8988T (cell line): ENCODE data around the gene RIMBP2.

ENCODE experiments used
- DNase-seq: peaks from one replicate; pipeline ENCODE4 v3.0.0; 2011

Gene RIMBP2

DNA sequence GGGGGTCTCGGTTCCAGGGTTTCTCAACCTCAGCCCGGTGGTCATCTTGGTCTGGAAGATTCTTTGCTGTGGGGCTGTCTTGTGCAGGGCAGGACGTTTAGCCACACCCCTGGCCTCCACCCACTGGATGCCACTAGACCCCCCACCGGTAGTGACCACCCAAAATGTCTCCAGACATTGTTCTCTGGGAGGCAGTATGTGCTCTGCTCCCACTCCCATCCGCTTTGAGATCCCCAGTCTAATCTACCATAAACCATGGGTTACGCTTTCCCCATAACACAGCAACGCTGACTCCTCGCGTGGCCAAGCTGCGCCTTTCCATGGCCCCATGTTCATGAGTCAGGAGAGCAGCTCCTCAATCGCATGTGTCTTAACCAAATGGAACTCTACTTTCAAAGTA is 155.8 kb downstream of the RIMBP2 start:
- DNase-seq: no peak

DNA sequence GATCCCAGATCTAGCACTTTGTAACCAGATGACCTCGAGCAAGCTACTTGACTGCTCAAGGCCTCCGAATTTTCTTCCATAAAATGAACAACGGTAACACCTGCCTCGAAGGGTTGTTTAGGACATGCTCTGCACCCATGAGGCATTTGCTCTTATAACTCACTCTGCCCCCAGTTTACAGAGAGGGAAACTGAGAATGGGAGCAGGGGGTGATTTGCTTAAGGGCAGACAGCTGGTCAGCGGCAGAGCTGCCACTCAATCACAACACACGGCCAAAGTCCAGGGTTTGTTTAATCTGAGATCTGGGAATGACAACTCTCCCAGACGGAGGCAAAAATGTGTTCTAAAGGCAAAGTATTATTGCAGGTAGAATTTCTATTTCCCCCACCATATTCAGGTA is 156.3 kb downstream of the RIMBP2 start:
- no peak for DNase-seq

DNA sequence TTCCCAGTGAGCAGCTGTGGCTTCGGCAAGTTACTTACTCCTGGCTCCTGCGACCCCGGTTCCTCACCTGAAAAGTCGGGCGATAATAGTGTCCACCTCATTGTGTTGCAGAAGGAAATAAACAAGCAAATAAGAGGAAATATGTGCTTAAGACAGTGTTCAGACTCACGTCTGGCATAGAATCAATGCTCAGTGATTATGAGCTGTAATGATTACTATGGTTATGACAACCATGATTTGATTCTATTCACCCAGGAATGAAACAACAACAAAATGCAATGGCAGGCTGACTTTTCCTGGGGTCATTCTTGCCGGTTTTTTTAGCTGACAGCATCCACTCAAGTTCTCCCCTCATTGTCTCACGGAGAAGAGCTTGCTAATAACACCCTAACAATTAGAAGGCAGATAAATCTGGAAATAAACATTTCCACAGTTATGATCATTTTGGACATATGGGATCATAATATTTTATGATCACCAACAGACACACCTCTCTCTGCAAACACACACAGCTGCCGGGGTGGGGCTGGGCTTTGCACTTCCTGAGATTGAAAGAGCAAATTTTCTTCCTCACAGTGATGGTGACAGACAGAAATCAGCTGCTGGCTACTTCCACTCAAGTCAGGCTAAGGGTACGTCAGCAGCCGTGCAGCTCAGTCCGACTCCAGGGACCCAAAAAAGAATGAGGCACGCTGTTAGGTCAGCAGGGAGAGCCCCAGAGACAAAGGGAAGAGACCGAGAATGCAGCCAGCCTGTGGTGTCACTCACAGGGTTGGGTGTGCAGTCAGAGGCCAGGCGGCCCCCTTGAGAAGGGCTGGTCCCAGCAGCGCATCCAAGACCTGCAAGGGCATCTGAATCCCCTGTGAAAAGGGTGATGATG is 158.0 kb downstream of the RIMBP2 start:
- DNase-seq: no peak

DNA sequence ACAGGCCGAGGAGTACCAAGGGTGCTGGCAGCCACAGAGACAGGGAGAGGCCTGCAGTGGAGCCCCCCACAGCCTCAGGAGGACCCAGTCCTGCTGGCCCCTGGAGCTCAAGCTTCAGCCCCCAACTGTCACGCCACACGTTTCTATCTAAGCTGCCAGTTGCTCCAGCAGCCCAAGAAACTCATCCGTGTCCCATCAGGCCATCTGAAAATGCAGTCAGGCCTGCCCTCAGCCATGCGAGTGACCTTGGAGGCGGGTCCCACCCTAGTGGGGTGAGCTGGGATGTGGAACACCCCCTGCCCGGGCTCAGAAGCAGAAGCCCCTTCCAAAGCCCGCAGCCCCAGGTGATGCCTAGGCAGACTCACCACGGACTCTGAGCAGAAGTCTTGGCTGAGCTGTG is 158.9 kb downstream of the RIMBP2 start:
- no peak for DNase-seq

DNA sequence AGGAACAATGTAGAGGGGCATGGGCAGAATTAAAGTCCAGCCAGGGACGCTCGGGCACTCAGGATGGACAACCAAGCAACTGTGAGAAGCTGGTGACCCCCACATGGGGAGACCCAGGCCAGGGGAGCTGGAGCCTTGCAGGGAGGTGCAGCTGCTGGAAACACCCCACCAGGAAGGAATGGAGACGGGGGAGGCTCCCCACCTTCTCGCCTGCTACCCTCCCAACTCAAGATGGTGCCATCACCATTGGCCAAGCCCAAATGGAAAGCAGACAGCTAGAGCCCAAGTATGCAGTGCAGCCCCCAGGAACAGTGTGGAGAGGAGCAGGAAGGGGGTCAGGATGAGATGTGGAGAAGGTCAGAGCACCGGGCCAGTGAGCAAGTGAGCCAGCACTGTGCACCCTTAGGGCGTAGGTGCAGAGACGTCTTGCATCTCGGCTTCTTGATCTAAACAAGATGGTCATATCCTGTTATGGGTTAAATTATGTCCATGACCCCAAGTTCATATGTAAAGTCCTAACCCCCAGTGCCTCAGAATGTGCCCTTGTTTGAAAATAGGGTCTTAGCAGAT is 159.5 kb downstream of the RIMBP2 start:
- DNase-seq: no peak

DNA sequence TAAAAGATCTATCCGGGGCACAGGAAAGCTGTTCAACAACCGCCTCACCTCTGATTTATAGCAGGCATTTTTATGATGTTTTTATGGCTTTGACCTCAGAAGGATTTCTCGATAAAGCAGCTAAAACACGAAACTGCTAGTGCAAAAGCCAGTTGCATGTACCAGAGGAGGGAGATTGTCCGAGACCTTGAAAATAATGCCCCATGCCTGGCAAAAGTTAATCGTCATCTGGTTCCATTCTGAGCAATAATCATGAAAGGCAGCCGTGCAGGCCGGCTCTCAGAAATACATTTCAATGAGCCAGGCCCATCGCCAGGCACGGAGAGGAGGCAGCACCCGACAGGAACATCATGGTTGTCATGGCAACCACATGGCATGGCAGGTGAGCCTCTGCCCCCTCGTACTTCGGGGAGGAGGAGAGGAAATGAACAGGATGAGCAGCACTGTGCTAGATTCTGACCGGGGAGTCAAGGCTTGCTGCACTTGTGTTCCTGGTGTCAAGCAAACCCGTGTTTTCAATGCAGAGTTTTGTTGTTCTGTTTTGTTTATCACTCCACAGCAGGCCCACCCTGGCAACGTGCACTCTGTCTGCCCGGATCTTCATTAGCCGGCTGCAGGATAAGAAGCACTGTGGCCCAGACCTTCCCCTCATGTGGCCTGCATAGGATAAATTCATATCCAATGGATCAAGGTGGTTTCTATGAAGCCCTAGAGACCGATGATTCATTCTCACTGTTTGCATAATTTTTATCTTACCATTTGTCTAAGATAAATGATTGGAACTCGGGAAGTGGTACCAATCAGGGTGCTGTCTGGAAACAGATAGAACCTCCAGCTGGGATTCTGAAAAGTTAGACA is 160.2 kb downstream of the RIMBP2 start:
- DNase-seq: no peak

DNA sequence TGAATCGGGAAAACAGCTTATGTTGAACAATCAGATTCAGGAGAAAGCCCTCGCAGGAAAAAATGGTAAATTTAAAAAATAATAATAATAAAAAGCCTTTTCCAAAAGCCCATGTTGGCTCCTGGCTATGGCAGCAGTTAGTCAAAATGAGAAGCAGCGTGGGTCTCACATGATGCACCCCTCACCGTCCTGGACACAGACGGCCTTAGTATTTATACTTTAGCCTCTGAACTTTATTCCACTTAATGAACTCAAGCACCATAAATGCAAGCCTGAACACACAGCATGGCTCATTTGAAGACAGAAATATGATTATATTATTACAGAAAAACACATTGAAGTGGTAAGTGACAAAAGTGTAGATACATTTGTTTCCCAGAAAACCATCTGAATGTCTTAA is 160.9 kb downstream of the RIMBP2 start:
- no peak for DNase-seq

DNA sequence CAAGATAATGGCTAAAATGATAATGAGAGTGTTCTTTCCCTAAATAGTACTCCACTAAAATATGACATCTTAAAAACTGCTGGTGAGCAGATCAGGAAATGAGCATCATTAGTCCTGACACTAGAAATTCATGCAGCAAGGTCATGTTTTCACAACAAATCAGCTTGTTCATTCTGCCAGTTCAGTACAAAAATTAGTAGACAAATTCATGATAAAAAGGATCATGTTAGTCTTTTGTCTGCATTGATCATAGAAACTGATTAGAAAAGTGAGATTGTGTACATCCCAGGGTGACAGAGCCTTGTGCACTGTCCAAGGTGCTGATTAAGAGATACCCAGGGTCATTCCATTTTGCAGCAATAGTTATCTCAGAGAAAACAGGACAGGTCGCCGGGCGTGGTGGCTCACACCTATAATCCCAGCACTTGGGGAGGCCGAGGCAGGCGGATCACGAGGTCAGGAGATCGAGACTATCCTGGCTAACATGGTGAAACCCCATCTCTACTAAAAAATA is 163.6 kb downstream of the RIMBP2 start:
- no peak for DNase-seq

DNA sequence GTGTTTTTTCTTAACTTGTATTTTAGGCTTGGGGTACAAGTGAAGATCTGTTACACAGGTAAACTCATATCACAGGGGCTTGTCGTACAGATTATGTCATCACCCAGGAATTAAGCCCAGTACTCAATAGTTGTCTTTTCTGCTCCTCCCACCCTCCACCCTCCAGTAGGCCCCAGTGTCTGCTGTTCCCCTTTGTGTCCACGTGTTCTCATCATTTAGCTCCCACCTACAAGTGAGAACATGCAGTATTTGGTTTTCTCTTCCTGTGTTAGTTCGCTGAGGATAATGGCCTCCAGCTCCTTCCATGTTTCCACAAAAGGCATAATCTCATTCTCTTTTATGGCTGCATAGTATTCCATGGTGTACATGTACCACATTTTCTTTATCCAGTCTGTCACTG is 166.7 kb downstream of the RIMBP2 start:
- DNase-seq: no peak

DNA sequence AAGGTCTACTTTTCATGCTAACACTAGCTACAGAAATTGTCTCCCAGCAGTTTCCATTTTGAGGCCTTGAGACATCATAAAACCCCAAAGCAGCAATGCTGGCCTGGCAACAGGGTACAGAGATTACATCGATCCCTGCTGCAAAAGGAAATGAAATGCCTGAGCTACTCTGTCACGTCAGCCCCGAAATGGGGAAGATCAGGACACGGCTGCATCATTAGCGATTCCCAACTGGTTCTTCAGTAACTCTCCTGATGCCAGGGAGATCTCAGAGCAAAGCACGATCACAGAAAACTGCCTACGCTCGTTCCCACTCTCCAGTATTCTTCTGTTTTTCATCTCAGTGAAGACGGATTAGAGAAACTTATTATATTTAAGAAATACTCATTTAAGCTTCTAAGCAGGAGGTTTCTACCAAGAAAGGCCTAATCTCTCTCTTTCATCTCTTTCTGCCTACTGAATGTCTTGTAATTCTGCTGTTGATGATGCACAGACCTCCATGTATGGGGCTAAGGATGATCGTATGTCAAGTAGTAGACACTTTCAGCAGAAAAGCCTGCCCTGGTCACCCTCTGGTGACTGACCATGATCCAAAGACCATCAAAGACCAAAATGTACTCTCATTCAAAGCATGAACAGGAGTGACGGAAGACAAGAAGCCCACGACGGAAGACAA is 168.5 kb downstream of the RIMBP2 start:
- no peak for DNase-seq

DNA sequence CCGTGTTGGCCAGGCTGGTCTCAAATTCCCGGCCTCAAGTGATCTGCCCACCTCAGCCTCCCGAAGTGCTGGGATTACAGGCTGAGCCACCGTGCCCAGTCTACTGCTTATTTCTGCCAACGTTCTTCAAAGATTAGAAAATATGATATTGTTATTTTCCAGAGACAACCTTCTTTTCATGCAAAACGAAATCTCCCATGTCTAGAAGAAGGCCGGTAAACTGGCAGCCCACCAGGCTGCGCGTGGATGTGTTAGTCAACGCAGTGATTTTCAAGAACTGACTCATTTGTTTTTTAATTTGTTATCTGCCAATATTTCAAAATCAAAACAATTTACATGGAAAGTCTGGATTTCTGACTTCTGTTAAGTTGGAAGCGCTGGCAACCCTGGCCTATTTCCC is 169.6 kb downstream of the RIMBP2 start:
- DNase-seq: no peak

DNA sequence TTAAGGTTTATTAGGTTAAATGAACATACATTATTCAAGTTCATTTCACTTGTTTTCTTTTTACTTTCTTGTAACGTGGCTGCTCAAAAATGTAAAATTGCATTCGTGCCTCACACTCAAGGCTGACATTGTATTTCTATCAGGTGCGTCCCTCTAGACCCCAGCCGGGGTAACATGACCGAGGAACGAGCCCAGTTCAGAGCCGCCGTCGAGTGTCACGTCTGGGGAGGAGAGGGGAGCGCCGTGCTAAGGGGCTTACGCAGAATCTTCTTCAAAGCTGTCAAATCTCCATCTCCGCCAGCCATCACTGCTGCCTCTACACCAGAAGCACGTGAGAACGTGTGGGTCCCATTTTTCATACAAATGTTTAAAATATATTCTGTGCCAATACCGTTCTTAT is 170.6 kb downstream of the RIMBP2 start:
- no peak for DNase-seq

DNA sequence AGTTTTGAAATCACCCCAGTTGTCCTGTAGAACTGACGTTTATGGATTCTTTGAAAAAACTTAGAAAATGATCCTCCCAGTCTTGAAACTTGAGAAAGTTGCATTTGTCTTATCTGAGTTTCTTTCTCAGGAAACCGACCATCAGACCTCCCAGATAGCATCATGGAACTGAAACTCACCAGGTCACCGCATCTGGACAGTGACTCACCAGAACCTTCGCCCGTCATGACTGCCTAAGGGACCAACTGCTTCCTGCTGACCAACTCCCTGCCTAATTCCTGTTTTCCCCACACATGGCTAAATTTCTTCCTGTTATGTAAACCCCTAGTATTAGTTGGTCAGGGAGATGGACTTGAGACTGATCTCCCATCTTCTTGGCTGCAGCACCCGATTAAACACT is 175.7 kb downstream of the RIMBP2 start:
- no peak for DNase-seq

DNA sequence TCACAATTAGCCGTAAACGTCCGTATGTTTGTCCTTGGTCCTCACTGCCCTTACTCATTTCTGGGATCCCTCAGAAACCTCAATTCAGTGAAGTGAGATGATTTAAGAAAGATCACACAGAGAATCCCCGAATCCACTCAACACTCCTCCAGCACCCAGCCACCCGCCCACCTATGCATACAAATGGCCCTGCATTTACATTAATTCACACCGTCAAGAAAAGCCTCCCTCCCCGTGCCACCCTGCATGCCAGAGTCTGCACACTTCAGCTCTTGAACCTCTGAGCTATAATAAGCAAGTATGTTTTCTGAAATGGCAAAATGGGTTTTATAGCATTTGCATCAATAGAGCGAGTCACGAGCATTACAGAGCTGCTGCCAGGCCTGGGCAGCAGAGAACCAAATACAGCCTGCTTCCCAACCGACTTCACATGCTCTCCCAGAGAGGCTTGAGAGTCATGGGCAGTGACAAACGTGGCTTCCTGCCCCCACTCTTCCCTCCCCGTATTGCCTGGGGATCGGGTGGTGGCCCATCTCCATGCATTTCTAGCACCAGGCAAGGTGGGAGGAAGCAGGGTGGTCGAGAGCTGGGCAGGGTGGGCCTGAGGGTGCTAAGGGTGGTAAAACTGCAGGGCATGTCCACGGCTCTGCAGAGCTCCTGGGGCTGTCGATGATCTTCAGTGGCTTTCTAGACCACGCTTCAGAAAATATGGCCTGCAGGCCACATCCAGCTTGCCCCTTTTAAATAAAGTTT is 177.6 kb downstream of the RIMBP2 start:
- no peak for DNase-seq

DNA sequence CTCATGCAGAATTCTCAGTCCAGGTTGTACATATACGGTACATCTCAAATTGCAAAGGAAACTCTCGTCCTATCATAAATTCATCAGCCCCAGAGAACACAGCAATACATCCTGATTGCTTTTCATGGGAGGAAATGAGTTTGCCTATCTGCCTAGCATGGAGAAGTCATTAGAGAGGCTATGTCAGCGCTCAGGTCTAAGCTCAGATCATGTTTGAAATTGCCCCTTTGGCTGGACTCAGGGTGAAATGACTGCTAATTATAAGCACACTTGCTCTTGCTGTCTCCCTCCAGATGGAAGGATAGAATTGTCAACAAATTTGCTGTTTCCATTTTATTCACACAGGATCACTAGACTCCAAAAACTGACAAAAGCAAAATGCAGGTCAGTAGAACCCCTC is 178.4 kb downstream of the RIMBP2 start:
- DNase-seq: no peak

DNA sequence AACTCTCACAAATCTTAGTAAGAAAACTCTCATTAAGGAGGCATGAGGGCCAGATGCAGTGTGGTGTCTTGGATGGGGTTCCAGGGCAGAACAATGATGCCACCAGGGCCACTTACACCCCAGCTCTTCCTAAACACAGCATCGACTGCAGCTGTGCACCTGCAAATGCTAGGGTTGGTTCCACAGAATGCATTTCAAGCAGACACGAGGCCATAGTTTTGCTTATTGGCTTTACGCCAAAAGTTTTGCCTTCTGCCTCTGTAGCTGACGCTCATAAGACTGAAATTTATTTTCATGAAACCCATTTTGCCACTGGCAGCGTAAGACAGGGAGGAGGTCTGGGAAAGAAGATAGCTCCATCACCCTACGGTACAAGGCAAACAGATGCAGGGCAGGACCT is 179.0 kb downstream of the RIMBP2 start:
- DNase-seq: no peak

DNA sequence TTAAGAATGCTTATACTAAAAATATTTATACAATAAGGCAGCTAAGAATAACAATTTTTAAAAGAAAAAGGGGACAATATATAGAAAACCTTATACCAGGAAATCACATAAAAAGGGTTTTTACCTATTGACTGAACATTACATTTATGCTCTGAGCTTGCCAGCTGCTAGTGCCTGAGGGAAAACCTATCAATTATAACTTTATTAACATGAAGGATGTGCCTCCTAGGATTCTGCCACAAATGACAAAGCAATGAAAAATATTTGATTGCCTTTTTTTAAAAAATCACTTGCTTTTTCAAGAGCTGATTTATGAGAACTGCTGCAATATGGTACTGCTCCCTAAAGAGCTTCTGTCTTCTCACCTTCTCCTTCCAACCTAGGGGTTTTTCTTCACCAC is 185.7 kb downstream of the RIMBP2 start:
- no peak for DNase-seq

DNA sequence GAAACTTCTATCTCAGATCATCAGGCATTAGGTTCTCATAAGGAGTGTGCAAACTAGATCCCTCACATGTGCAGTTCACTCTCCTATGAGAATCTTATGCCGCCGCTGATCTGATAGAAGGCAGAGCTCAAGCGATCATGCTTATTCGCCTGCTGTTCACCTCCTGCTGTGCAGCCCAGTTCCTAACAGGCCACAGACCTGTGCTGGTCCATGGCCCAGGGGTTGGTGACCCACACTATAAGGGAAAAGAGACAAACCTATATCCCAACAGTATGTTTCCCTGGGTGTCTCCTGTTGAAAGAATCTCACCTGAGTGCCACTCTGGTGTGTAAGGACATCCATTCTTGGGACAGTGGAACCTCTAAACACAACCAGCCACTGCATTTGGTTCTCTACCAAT is 186.3 kb downstream of the RIMBP2 start:
- DNase-seq: no peak

DNA sequence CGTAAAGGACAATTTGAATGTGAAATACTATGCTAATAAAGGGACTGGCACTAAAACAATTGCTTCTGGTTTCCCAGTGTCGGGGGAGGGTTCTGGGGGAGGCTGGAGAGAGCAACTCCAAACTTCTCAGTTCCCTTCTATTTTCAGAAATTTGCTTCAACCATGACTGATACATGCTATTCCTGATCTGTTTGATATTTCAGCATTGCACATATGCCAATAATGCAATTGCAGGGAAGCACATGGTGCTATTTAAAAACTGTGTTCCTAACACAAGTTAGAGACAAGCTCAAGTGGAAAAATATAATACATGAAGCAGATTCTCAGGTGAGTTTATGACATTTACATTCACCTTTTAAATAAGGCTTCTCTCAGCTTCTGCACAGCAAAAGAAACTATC is 188.9 kb downstream of the RIMBP2 start:
- DNase-seq: no peak

DNA sequence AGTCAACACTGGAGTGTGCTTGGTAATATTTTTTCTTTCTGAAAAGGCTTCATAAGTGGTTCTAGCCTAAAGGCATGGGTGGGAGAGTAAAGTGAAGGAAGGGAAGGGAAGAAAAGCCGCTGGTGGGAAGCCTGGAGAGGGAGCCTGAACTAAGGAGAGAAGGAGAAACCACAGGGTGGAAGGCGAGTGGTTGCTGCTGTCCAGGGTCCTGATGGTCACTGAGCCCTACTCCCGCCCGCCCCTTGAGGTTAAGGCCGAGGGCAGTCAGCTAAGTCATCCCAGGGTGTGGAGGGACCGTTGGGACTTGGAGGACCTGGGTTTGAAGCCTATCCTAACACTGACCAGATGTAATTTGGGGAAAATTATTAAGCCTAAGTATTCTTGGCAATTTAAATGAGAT is 189.3 kb downstream of the RIMBP2 start:
- no peak for DNase-seq

DNA sequence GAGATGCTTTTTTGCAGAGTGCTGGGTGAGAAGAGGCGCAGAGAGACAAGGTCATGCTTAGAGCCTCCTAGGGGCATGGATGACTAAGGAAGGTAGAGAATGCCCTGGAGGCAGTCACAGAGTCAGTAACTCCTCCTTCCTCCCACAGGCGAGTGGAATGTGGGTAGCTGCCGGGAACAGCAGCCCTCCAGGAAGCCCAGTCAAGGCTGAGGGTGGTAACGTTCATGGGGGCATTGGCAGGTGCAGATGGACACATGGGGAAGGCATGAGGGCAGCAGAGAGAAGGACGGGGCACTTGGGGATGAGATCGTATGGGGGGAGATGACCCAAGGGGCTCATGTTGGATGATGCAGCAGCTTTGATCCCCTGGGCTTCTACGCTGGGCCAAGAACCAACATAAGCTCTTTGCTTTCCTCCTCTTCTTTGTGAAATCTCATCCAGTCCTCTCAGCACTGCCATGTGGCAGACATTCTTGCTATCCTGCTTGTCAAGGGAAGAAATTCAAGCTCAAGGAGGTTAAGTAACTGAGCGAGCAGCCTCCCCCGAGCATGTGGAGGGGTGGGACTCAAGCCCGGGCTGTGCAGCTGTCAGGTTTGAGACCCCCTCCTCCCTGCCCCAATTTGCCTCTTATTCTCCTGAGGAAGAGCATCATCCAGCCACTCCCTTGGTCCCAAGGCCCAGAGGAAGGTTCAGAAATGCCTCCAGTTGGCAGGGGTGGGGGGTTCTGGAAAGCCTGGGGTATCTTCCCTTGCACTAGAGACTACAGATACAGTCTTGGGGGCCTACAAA is 190.5 kb downstream of the RIMBP2 start:
- no peak for DNase-seq
